Activated naive CD4-positive, alpha-beta T cell (primary cell): ENCODE measurements around the gene GPR153.

Experiments used
- DNase-seq, 4 experiments: peaks; one replicate each; lab custom pipeline; 2025; lab: John Stamatoyannopoulos, UW

Gene GPR153

DNA sequence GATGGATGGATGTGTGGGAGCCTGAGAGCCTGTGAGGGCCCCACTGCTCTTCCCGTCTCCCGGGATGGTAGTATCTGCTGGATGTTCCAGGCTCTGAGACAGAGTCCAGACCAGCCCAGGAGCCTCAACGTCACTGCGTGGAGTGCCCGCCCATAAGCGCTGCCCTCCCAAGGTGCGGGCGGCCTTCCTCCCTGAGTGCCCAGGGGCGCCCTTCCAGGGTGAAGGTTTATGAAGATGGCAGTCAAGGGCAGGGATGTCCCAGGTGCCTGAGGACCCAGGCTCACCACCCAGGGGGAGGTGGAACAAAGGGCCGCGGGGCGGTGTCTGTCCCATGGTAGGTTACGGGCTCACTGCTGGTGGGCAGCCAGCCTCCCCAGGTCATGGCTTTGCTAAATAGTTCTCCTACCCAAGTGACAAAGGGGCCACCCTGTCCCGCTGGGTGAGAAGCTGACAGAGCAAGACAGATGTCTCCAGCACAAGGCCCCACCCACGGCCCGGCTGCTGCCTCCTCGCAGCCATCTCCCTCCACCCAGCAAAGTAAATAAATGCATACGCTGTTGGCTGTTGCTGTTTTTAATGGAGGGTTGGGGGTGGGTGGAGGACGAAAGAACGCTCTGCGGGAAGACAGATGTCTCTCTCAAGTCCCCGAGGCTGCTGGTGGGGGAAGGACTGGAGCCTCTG is 9.0 kb upstream of the GPR153 start:
- DNase-seq = no peak

DNA sequence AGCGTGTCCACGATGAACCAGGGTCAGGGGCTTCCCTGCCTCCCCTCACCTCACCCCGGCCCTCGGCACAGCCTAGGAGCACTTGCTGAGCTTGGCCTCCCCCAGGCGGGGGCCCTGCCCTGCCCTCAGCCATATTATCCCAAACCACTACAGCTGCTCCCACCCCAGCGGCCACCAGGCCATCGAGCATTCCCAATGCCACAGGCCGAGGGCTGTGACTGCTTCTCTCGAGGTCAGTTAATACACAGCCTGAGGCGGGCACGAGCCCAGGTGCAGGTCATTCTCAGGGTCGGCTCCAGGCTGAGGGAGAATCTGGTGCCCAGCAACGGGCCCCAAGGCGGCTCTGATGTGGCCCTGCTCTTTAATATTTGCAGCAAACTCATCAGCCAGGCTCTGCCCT is 8.4 kb upstream of the GPR153 start:
- DNase-seq = no peak

DNA sequence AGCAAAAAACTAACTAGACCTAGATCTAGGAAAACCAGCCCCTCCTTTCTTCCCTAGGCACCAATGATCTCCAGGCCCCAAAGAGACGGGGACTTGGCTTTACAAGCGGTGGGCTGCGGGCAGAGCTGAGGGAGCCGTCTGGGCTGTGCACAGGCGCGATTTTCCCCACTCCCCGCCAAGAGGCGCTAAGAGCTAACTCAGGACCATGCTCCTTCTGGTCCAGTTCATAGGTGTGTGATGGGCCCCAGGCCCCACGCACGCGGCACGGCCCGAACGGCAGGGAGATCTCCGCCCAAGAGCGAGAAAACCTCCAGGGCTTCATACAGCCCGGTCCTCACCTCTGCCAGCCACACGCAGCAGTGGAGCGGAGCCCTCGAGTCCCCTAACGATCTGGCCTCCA is 7.5 kb upstream of the GPR153 start:
- DNase-seq = no peak

DNA sequence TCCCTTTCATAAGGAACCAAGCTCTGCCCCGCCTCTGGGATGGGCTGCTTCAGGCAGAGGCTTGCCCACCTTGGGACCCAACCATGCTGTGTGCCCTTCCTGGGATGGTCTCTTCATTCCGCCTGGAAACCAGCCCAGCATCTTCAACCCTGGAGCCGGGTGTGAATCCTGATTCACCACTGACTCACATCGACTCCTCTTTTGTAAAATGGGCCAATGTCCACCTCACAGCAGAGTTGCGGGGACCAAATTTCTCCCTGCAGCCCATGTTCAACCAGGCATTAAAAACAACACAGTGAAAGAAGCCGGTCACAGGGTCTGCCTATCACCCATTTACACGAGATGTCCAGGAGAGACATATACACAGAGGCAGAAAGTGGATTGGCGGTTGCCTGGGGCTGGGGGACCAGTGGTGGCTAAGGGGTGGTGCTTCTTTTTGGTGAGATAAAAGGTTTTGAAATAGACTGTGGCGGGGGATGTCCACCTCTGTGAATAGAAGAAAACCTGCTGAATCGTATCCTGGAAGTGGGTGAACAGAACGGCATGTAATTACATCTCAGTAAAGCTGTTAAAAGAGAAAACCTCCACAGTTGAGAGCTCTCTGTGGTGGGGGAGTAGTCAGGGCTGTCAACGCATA is 6.9 kb upstream of the GPR153 start:
- no peak for DNase-seq

DNA sequence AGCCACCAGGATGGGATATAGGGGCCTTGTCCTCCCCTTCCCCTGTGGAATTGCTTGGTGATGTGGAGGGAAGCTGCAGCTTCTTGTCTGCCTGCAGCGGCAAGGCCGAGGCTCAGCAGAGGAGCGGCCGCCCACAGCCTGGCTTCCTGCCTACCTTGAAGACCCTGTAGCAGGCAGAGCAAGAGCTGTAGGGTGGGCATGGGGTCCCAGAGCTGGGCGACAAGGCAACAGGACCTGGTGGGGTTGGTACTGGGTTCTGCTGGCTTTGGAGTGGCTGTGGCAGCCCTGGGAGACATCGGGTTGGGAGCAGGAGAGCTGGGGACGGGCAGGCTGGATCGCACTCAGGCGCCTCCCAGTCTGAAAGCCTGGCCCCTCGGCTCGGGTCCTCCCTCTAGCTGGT is 5.7 kb upstream of the GPR153 start:
- no peak for DNase-seq

DNA sequence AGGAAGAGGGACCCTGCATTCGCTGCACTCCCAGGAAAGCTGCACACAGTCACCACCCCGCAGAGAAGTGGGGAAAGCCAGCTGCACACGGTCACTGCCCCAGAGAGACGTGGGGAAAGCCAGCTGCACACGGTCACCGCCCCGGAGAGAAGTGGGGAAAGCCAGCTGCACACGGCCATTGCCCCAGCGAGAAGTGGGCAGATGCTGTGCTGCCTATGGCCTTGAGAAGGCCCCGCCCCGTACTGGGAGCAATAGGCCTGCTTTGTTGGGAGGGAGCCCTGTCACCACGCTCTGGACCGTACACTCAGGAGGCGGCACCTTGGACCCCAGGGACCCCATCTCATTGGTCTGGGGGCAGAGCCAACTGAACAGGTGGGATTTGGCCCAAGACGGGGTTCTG is 4.3 kb upstream of the GPR153 start:
- DNase-seq = no peak

DNA sequence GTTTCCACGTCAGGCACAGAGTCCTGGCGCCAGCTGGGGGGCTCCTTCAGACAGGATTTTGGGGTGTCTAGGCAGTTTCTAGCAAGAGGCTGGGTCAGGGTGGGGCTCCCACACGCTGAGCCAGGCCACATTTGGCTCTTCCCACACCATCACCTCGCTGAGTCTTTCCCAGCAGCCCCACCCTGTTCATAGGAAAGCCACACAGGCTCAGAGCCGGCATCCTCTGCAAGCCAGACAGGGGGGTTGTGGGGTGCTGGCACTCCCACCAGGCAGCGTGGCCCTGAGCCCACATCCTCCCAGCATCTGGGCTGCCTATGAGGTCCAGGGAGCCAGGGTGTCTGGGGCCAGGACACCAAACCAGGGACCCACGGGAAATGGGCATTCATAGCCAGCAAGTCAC is 2.8 kb upstream of the GPR153 start:
- DNase-seq = no peak

DNA sequence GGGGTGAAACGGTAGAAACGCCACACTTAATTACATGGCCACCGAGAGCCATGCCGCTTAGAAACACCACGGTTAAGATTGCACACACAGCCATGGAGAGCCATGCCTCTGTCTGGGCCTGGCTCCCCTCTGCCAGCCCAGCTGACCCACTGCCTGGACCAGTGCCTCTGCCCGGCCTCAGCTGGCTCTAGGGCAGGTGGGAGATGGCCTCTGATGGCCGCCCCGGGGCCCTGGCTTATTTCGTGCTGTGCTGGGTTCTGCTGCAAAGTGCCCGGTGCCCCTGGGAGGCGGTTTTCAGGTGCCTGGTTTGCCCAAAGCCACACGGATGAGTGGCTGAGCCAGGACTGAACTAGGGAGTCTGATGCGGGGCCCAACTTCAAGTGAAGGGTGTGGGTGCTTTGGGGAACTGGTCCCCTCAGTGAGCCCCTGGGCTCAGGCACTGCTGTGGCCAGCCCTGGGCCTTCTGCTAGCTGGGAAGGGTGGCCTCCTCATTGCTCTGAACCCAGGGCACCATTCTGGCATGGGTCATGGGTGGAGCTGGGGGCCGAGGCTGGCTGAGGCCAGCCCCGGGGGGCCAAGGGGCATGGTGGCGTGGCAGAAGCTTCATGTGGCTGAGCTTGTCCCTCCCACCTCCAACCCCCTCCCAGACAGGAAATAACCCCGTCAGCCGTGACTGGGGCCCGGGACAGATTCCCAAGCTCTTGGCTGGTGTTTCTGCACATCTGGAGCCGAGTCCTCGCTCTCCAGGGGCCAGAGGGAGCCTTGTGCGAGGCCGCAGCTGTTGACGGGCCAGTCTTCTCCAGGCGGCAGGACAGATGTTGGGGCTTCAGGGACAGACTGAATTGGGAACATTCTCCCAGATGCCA is 1.9 kb upstream of the GPR153 start:
- no peak for DNase-seq

DNA sequence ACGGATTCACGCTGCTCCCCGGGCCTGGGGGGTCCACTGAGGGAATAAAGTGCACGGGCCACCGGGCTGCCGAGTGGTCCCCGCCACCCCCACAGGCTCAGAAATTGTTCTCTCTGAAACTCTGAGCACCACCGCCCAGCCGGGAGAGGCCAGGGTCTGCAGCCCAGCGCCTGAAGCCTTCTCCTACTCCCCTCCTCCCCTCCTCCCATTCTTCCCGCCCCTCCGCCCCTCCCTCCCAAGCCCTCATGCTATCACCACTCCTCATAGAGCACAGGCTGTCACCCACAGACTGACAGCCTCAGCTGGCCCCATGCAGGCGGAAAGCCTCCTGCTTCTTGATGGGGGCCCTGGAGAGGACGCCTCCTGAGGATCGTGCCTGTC is 707 bp upstream of the GPR153 start:
- DNase-seq = no peak

DNA sequence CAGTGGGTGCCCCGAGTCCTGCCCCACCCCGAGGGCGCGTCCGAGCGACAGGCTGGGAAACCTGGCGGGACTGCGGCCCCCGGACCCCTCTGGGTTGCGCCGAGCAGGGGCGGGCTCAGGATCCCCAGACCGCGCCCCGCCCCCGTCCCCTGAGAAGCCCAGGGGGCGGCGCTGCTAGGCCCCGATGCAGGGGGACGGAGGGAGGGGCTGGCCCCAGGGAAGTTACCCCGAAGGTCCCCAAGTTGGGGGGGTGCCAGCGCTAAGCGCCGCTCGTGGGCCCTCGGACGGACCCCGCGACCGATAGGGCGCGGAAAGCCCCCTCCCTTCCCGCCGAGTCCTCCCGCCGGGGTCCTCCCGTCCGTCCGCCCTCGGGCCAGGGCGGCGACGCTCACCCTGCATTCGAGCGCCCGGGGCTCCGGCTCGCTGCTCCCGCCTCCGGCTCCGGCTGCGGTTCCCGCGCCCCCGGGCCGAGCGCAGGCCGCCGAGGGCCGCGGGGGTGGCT is 414 bp downstream of the GPR153 start:
- DNase-seq = no peak

DNA sequence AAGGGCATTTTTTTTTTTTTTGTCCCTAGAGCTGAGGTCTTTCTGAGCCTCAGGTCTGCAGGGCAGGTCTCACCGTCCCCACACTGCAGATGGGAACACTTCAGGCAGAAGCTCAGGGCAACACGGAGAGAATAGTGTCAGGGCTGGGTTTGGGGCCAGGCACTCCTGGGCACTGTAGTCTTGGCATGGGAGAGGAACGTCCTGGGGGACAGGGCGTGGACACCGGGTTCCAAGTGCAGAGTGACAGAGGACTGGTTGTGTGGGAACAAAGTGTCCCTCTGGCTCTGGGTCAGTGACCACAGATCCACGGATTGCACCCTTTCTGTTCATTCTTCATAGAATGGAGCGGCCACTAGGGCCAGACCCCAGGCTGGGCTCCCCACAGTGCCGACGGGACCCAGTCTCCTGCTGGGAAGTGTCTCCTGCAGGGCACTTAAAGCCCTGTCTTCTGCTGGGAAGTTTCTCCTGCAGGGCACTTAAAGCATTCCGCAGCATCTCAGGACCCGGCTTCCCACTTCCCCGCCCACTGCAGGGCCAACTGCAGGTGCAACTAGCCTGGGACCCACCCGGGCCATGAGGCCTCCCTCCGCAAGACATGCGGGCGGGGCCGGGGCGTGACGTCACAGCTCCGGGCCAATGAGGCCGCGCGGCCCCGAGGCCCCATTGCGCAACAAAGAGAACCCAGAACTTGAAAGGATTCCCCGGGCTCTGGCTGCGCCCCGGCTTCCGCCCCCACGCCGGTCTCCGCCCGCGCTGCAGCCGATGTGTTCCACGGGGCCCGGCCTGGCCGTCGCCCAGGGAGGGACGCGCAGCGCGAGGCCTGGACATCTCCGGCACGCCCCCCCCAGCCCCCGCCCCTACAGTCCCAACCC is 1.2 kb downstream of the GPR153 start:
- peak; percentile 14 to 72 (median 30) for DNase-seq

DNA sequence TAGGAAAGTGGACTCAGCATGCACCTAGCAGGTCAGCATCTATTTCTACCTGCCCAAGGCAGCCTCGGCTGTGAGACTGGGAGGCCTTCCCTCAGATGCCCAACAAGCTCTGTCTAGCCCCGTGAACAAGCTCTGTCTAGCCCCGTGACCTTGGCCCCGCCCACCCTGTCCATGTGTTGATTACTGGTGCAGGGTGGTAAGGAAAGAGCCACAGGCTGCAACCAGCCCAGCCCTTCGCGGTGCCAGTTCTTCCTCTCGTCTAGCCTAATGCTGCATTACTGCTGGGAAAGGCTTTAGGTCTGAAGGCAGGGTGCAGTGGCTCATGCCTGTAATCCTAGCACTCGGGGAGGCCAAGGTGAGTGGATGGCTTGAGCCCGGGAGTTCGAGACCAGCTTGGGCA is 2.2 kb downstream of the GPR153 start:
- DNase-seq = no peak

DNA sequence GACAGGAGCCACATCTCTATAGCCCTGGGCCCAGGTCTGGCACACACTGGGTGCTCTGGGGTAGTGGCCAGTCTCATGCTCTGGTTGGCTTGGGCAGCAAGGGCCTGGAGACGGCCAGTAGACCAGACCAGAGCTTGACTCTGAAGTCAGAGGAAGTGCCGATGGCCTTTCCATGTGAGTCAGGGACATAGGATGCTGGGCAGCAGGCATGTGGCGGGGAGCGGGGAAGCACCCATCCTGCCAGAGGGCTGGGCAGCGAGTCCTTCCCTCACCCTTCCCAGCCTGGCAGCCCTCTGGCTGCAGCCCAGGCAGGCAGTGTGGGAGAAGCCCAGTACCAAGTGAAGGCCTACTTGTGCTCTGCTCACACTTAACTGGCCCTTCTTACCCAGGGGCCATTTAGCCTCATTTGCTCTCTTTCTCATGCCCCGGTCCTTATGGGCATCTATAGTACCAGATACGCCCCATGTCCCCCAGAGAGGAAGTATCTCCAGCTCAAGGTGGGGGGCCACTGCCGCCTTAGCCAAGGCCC is 3.3 kb downstream of the GPR153 start:
- no peak for DNase-seq

DNA sequence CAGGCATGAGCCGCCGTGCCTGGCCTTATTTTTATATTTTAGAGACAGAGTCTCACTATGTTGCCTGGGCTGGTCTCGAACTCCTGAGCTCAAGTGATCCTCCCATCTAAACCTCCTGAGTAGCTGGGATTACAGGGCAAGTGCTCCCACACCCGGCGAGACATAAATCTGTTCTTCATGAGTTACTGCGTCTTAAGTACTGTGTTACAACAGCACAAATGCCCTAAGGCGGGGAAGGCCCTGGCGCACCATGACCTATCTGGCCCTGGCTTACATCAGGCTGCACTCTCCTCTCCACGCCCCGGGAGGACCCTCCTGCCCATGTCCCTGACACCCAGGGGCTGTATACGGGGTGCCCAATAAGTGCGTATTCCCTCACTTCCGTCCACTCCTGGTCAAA is 4.3 kb downstream of the GPR153 start:
- DNase-seq = no peak

DNA sequence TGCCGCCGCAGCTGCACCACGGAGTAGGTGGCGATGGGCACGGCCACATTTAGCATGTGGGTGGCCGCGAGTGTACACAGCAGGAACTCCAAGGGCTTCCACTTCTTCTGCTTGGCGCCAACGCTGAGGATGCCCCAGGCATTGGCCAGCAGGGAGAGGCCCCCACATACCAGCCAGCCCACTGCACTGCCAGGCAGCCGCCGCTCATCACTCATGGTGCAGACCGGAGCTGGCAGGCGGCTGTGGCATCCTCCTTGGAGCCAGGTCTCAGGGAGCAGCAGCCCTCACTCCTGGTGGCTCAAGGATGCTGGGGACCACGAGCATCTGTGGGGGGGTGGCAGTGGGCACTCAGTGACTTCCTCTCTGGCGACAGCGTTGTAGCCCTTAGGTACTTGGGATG is 6.2 kb downstream of the GPR153 start:
- no peak for DNase-seq

DNA sequence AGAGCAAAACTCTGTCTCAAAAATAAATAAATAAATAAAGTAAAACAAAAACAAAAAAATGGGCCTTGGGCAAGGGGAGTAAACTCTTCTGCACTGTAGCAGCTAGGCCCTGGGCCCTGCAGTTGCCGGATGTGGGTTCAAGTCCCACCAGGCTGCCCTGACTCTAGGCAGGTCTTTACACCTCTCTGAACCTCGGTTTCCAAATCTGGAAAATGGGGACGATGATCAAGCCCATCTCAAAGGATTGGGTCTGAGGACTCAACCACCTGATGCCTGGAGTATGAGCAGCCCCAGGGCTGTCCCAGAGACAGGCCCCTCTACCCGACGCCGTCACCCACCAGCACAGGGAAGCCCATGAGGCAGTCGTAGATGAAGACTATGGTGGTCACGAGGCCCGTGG is 7.5 kb downstream of the GPR153 start:
- DNase-seq = no peak

DNA sequence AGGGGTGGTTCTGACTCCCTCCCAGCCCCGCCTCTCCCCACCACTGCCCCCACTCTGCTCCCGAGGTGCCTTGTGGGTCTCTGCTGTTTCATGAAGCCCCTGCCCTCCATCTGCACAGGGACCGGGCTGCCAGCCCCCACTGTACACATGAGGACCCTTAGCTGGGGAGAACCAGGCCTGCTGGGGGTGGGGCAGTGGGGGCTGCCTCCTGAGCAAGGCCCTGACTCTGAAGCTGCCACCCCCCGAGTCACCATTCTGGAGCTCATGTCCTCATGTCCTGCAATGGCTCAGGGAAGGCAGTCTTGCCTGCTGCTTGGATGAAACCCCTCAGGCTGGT is 8.6 kb downstream of the GPR153 start:
- DNase-seq = no peak

DNA sequence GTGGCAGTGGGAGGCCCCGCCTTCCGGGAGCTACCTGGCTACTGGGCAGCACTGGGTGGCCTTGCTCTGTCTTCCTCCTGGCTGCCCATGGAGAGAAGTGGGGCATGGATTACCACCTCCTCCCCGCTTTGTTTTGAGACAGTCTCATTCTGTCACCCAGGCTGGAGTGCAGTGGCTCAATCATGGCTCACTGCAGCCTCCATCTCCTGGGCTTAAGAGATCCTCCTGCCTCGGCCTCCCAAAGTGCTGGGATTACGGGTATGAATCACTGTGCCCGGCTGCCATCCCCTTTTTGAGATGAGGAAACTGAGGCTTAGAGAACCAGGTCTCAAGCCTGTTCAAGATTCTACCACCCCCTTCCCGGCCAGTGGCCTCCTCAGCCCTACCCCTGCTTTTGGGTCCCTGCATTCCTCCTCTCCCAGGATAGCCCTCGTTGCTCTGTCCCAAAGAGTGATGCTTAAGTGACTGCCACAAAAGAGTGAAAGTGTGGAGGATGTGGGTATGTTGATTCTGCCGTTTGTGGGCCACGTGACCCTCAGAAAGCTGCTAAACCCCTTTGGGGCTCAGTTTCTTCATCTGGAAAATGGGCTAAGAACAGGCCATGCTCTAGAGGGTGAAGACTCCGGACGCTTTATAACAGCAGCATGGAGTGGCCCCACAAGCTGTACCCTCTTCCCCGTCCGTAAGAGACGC is 9.1 kb downstream of the GPR153 start:
- no peak for DNase-seq

DNA sequence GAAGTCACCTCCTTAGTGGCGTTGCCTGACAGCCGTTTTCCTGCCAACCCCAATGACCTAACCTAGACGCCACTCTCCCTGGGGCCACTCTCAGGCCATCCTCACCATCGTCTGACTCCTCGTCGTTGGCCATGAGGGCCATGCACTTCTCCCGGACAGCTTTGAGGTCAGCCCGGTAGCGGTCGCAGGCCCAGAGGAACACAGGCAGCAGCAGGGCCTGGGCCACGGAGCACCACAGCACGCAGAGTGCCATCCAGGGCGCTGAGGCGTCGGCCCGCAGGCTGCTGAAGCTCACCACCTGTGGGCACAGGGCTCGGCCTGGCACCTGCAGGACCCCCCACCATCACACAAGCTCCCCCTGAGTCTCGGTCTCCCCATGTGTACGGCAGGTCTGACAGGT is 9.7 kb downstream of the GPR153 start:
- no peak for DNase-seq

DNA sequence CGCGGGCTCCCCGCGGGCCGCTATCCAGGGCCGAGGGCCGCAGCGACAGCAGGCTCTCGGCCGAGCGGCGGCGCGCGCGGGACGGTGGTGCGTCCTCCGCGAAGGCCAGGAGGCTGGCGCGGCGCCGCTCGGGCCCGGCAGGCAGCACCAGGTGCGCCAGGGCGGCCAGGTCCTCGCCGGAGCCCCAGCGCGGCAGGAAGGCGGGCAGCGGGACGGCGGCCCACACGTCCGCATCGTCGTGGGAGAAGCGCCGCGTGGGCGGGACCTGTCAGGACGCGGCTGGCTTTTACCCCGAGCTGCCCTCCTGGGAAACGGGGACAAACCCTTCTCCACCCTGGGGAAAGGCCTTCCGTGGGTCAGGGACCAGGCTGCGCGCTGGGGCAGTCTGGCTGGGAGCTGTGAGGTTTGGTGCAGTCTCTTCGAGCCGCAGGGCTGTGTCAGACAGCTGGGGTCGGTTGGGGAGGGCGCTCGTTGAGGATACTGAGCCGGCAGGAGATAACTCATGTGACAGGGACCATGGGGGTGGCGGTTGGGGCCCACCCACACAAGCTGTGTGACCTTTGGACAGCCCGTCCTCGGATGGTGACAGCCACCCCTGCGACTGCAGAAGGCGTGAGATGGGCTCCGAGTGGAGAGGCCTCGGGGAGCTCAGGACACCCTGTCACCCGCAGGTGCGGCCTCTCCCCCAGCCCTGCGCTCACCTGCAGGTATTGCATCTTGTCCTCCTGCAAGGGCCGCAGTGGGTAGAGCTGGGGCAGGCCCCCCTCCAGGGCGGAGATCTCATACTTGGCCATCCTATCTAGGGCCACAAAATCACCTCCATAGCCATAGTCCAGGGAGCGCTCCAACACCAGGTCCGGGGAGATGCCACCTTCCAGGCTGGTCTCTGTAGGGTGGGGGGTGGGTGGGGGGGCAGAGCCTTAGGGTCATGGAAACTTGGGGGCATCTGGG is 10.9 kb downstream of the GPR153 start:
- DNase-seq = no peak
